IMR-90 (cell line): Measurements from ENCODE around the gene LRRC4C. TPM values are rescaled to one million over a fixed set of nuclear protein-coding genes. Genes with fewer than 3 reads are reported as not detected.

Experiments
- ATAC-seq: fragments of 200-7000 bp; cut with Tn5 transposase; 2 replicates; pipeline ENCODE4 v1.9.1; 2020; ENCODE audit warnings: low read depth, mild to moderate bottlenecking, moderate library complexity
- BruUV-seq: library from RNA; stranded (reverse); fragments of 400-500 nt; replicated peaks from 2 replicates; lab custom pipeline; 2021; lab: Mats Ljungman, UMichigan
- CTCF ChIA-PET: fragments of 300-600 bp; formaldehyde crosslinking; extraction: SDS; loops from one replicate; lab custom pipeline; 2021; ENCODE audit warnings: antibody characterized with exemption; lab: Yijun Ruan, JAX
- POLR2A ChIA-PET: fragments of 300-600 bp; sonication (Branson Sonifier 250); formaldehyde crosslinking; loops from one replicate; lab custom pipeline; 2022; ENCODE audit warnings: antibody characterized with exemption; ENCODE audit not compliant: unreplicated experiment; lab: Charles Lee
- DNase-seq: peaks from one replicate; pipeline ENCODE4 v3.0.0; 2013
- H2AFZ ChIP-seq: replicated peaks from 2 replicates; pipeline ENCODE3; 2013; ENCODE audit warnings: low read length, mild to moderate bottlenecking; ENCODE audit not compliant: poor library complexity
- H2AK5ac ChIP-seq: 2 replicates; pipeline ENCODE4 v1.6.1; 2013; ENCODE audit warnings: low read depth, low read length, inconsistent platforms
- H2AK9ac ChIP-seq: replicated peaks from 2 replicates; pipeline ENCODE3; 2013; ENCODE audit warnings: mild to moderate bottlenecking, low read depth, low read length, moderate library complexity; ENCODE audit not compliant: poor library complexity
- H2BK120ac ChIP-seq: 2 replicates; pipeline ENCODE4 v1.6.1; 2013; ENCODE audit warnings: low read depth, low read length, inconsistent platforms
- H2BK15ac ChIP-seq: 3 replicates; pipeline ENCODE4 v1.6.1; 2013; ENCODE audit warnings: low read depth, low read length, inconsistent platforms
- H2BK20ac ChIP-seq: 2 replicates; pipeline ENCODE4 v1.6.1; 2013; ENCODE audit warnings: low read depth, mild to moderate bottlenecking, inconsistent platforms, low read length, moderate library complexity
- H2BK5ac ChIP-seq: 2 replicates; pipeline ENCODE4 v1.6.1; 2013; ENCODE audit warnings: mild to moderate bottlenecking, low read depth, low read length, inconsistent platforms; ENCODE audit not compliant: poor library complexity, severe bottlenecking
- H3K14ac ChIP-seq: replicated peaks from 2 replicates; pipeline ENCODE4 v1.6.1; 2013; ENCODE audit warnings: low read depth, low read length, inconsistent platforms
- H3K18ac ChIP-seq: 2 replicates; pipeline ENCODE4 v1.6.1; 2013; ENCODE audit warnings: low read depth, low read length, control low read depth
- H3K23ac ChIP-seq: 2 replicates; pipeline ENCODE4 v1.6.1; 2013; ENCODE audit warnings: low read depth, low read length, inconsistent platforms
- H3K27ac ChIP-seq: 2 replicates; pipeline ENCODE4 v1.5.1; 2013; ENCODE audit warnings: mild to moderate bottlenecking, control low read depth, low read length; ENCODE audit not compliant: insufficient read depth
- H3K27me3 ChIP-seq: 2 replicates; pipeline ENCODE4 v1.6.1; 2013; ENCODE audit warnings: low read length; ENCODE audit not compliant: control insufficient read depth, insufficient read depth
- H3K36me3 ChIP-seq: 2 replicates; pipeline ENCODE4 v1.6.1; 2013; ENCODE audit warnings: low read length, mixed read lengths; ENCODE audit not compliant: control insufficient read depth, insufficient read depth
- H3K4ac ChIP-seq: 2 replicates; pipeline ENCODE4 v1.6.1; 2013; ENCODE audit warnings: low read depth, low read length, inconsistent platforms
- H3K4me1 ChIP-seq: 2 replicates; pipeline ENCODE4 v1.6.1; 2013; ENCODE audit warnings: low read length, mixed read lengths; ENCODE audit not compliant: control insufficient read depth, insufficient read depth
- H3K4me2 ChIP-seq: 2 replicates; pipeline ENCODE4 v1.6.1; 2013; ENCODE audit warnings: low read depth, mild to moderate bottlenecking, control low read depth, low read length, moderate library complexity
- H3K4me3 ChIP-seq: 2 replicates; pipeline ENCODE4 v1.5.1; 2013; ENCODE audit warnings: low read depth, mild to moderate bottlenecking, control low read depth, low read length, moderate library complexity; ENCODE audit not compliant: insufficient read depth
- H3K56ac ChIP-seq: 2 replicates; pipeline ENCODE4 v1.6.1; 2013; ENCODE audit warnings: low read length, inconsistent platforms; ENCODE audit not compliant: insufficient read depth; ENCODE audit errors: extremely low read depth
- H3K79me1 ChIP-seq, 2 experiments: 2 replicates each; pipeline ENCODE4 v1.6.1; 2013; ENCODE audit warnings: low read length in 2 of 2, inconsistent platforms in 1 of 2, low read depth in 1 of 2
- H3K9ac ChIP-seq: 2 replicates; pipeline ENCODE4 v1.6.1; 2013; ENCODE audit warnings: low read depth, low read length, control low read depth
- H3K9me1 ChIP-seq: 2 replicates; pipeline ENCODE4 v1.6.1; 2013; ENCODE audit warnings: low read length, inconsistent platforms; ENCODE audit not compliant: insufficient read depth
- H3K9me3 ChIP-seq: 2 replicates; pipeline ENCODE4 v1.6.1; 2013; ENCODE audit warnings: low read length; ENCODE audit not compliant: control insufficient read depth, insufficient read depth
- H4K20me1 ChIP-seq: 2 replicates; pipeline ENCODE4 v1.6.1; 2013; ENCODE audit warnings: low read length, inconsistent platforms; ENCODE audit not compliant: insufficient read depth
- H4K5ac ChIP-seq: 2 replicates; pipeline ENCODE4 v1.6.1; 2013; ENCODE audit warnings: mild to moderate bottlenecking, low read depth, low read length, control low read depth
- H4K8ac ChIP-seq, 2 experiments: 2 replicates each; pipeline ENCODE4 v1.6.1; 2013; ENCODE audit warnings: low read depth in 2 of 2, low read length in 2 of 2, control low read depth in 1 of 2, inconsistent platforms in 1 of 2
- H4K91ac ChIP-seq: 2 replicates; pipeline ENCODE4 v1.6.1; 2013; ENCODE audit warnings: low read depth, low read length, inconsistent platforms; ENCODE audit not compliant: insufficient read depth
- BHLHE40 ChIP-seq: fragments of 150-350 bp; IDR thresholded peaks from 2 replicates; pipeline ENCODE4 v1.6.1; 2016; ENCODE audit warnings: mild to moderate bottlenecking, low read depth, low read length
- CEBPB ChIP-seq: IDR thresholded peaks from 2 replicates; pipeline ENCODE4 v1.6.1; 2012; ENCODE audit warnings: low read depth, low read length, improper control_type of control experiment
- ELK1 ChIP-seq: fragments of 150-350 bp; IDR thresholded peaks from 2 replicates; pipeline ENCODE4 v1.6.1; 2016; ENCODE audit warnings: low read depth, mild to moderate bottlenecking, low read length, moderate library complexity, borderline replicate concordance
- MXI1 ChIP-seq: IDR thresholded peaks from 2 replicates; pipeline ENCODE4 v1.6.1; 2012; ENCODE audit warnings: low read depth, mild to moderate bottlenecking, low read length, moderate library complexity, borderline replicate concordance
- NFE2L2 ChIP-seq: fragments of 150-350 bp; IDR thresholded peaks from 2 replicates; pipeline ENCODE4 v1.6.1; 2016; ENCODE audit warnings: low read depth, mild to moderate bottlenecking, low read length
- RAD21 ChIP-seq: IDR thresholded peaks from 2 replicates; pipeline ENCODE4 v1.6.1; 2012; ENCODE audit warnings: low read length, improper control_type of control experiment
- RCOR1 ChIP-seq: IDR thresholded peaks from 2 replicates; pipeline ENCODE4 v1.6.1; 2012; ENCODE audit warnings: mild to moderate bottlenecking, low read length, improper control_type of control experiment; ENCODE audit not compliant: insufficient replicate concordance
- RFX5 ChIP-seq: IDR thresholded peaks from 2 replicates; pipeline ENCODE4 v1.8.0; 2012; ENCODE audit warnings: low read depth, mild to moderate bottlenecking, low read length, moderate library complexity
- SMC3 ChIP-seq: fragments of 150-350 bp; IDR thresholded peaks from 2 replicates; pipeline ENCODE4 v1.6.1; 2016; ENCODE audit warnings: low read depth, mild to moderate bottlenecking, antibody characterized with exemption, low read length, moderate library complexity
- WGBS, 2 experiments: methylation state at CpG; one replicate each; pipeline versions ENCODE4 v1.1.5 to v1.1.7; 2013; ENCODE audit warnings: missing lambda C conversion rate in 2 of 2; ENCODE audit not compliant: insufficient read length in 1 of 2; ENCODE audit errors: extremely low coverage in 2 of 2; 5-methylcytosine and 5-hydroxymethylcytosine counted together
- dilution Hi-C: fragments of 300-500 bp; cut with HindIII; formaldehyde crosslinking; loops from one replicate; pipeline ENCODE4 v1.14.3; 2018; ENCODE audit warnings: low sequenced_read_pairs; ENCODE audit not compliant: unreplicated experiment
- in situ Hi-C: fragments of 300-500 bp; cut with MboI; formaldehyde crosslinking; loops from 3 replicates; pipeline ENCODE4 v1.14.3; 2019; ENCODE audit warnings: low sequenced_read_pairs, inconsistent platforms, mixed read lengths
- intact Hi-C: fragments of 100-400 bp; cut with micrococcal nuclease; formaldehyde crosslinking; loops from 2 replicates; pipeline ENCODE4 v1.10.0; 2022
- polyA plus RNA-seq, 3 experiments: library from polyadenylated mRNA; depleted of rRNA; stranded (reverse); fragments of >200 nt; gene quantifications; 2 replicates each; pipeline ENCODE4 v1.2.3, GENCODE V29; 2012; ENCODE audit warnings: low replicate concordance in 1 of 3
- total RNA-seq: library from RNA; depleted of rRNA; stranded (reverse); fragments of >200 nt; gene quantifications from 2 replicates; pipeline ENCODE4 v1.2.3, GENCODE V29; 2012
- TF ChIP-seq, protein P1 (sequence below): fragments of 150-350 bp; IDR thresholded peaks from 2 replicates; pipeline ENCODE4 v1.6.1; 2017; ENCODE audit warnings: mild to moderate bottlenecking, antibody characterized with exemption, low read length, low read depth

LRRC4C gene
- total and polyA plus RNA-seq, 2 of the 4 experiments (the other 2 are of a cell fraction): under 0.01 to 0.03 TPM

- no peaks in the 10 kb centered on the region for H3K9me3 ChIP-seq
- no peak overlapping the region for H3K4ac ChIP-seq
- H3K27me3 ChIP-seq: no peaks in the 10 kb centered on the region
- H4K5ac ChIP-seq: no peak overlapping the region
- no peak overlapping the region for H2BK20ac ChIP-seq
- no peak overlapping the region for H2BK120ac ChIP-seq
- POLR2A ChIA-PET: no interaction called here
- BruUV-seq: no TSS peak
- no peak overlapping the region for H3K23ac ChIP-seq
- H3K36me3 ChIP-seq: no peaks in the 10 kb centered on the region
- no peak overlapping the region for H3K27ac ChIP-seq
- no peak overlapping the region for H3K14ac ChIP-seq
- H4K8ac ChIP-seq: no peak overlapping the region
- H3K9me1 ChIP-seq: no peaks in the 10 kb centered on the region
- no peak overlapping the region for H3K4me3 ChIP-seq
- no peak overlapping the region for H3K9ac ChIP-seq
- H4K91ac ChIP-seq: no peak overlapping the region
- H2AK9ac ChIP-seq: no peak overlapping the region
- H3K4me1 ChIP-seq: no peaks in the 10 kb centered on the region
- no peak overlapping the region for H2BK5ac ChIP-seq
- H3K56ac ChIP-seq: no peak overlapping the region
- DNase-seq (no peak), ATAC-seq (no peak)
- H4K20me1 ChIP-seq: no peaks in the 10 kb centered on the region
- dilution Hi-C loops (no loop called here), in situ Hi-C loops (no loop called here), intact Hi-C loops (no loop called here)
- no peak overlapping the region for H2AK5ac ChIP-seq
- TF ChIP-seq RFX5 (no peak), SMC3 (no peak), ELK1 (no peak), NFE2L2 (no peak), BHLHE40 (no peak), RCOR1 (no peak), RAD21 (no peak), CEBPB (no peak), MXI1 (no peak)
- TF ChIP-seq, protein P1, sequence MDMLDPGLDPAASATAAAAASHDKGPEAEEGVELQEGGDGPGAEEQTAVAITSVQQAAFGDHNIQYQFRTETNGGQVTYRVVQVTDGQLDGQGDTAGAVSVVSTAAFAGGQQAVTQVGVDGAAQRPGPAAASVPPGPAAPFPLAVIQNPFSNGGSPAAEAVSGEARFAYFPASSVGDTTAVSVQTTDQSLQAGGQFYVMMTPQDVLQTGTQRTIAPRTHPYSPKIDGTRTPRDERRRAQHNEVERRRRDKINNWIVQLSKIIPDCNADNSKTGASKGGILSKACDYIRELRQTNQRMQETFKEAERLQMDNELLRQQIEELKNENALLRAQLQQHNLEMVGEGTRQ: no peak
- no peaks in the 10 kb centered on the region for H3K79me1 ChIP-seq
- WGBS, 2 experiments: no CpG with 5 or more reads among the region's 3 CpGs
- no peak overlapping the region for H3K18ac ChIP-seq
- H2BK15ac ChIP-seq: no peak overlapping the region
- CTCF ChIA-PET: no interaction called here
- no peak overlapping the region for H2AFZ ChIP-seq
- H3K4me2 ChIP-seq: no peak overlapping the region
Measured at GRCh38 chr11:40391679-40392078, 1067.8 kb downstream of the LRRC4C start.
